GM06990 (cell line): ENCODE results near the gene TEDC2.

ENCODE experiments used
- DNase-seq: peaks from one replicate; pipeline ENCODE4 v3.0.0-alpha.2; 2011; ENCODE audit not compliant: insufficient read length; ENCODE audit errors: extremely low read depth
- H3K27me3 ChIP-seq: replicated peaks from 2 replicates; pipeline ENCODE4 v1.6.0; 2011; ENCODE audit warnings: low read length; ENCODE audit not compliant: control insufficient read depth, insufficient read depth
- H3K36me3 ChIP-seq: 2 replicates; pipeline ENCODE4 v1.5.1; 2011; ENCODE audit warnings: low read length; ENCODE audit not compliant: control insufficient read depth, insufficient read depth
- H3K4me3 ChIP-seq: replicated peaks from 2 replicates; pipeline ENCODE4 v1.5.1; 2011; ENCODE audit warnings: low read depth, mild to moderate bottlenecking, control low read depth, low read length
- CTCF ChIP-seq: IDR thresholded peaks from 2 replicates; pipeline ENCODE4 v1.5.1; 2011; ENCODE audit warnings: low read length, control low read depth, mild to moderate bottlenecking, inconsistent platforms; ENCODE audit not compliant: insufficient read depth, poor library complexity, severe bottlenecking

TEDC2 gene, protein sequence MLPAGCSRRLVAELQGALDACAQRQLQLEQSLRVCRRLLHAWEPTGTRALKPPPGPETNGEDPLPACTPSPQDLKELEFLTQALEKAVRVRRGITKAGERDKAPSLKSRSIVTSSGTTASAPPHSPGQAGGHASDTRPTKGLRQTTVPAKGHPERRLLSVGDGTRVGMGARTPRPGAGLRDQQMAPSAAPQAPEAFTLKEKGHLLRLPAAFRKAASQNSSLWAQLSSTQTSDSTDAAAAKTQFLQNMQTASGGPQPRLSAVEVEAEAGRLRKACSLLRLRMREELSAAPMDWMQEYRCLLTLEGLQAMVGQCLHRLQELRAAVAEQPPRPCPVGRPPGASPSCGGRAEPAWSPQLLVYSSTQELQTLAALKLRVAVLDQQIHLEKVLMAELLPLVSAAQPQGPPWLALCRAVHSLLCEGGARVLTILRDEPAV

GRCh38 chr16:2459647-2460390, at the start of gene TEDC2:
Gene TEDC2 (plus strand): TSS chr16:2460109. CDS start chr16:2460145, 36 bp downstream.
- Histone ChIP-seq H3K27me3 (no peaks in the 10 kb centered on the region), H3K4me3 (peak within 1 kb of the TSS; percentile 77), H3K36me3 (peaks cover 20% of the 10 kb centered on the region)
- peak; percentile 96 for DNase-seq
- TF ChIP-seq CTCF, result no peak

DNA sequence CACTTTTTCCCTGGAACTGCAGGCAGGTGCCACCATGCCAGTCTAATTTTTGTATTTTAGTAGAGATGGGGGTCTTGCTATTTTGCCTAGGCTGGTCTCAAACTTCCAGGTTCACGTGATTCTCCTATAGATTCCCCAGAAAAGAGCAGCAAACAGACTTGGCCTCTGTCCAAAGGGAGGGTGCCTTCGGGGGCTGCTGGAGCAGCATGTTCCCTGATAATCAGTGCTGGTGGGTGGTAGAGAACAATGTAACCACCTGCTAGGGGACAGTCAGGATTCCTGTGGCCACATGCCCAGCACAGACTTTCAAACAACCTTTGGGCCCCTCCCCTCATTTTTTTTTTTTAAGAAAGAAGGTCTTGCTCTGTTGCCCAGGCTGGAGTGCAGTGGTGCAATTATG, 44.8 kb upstream of the TEDC2 start:
- Histone ChIP-seq H3K27me3 (no peaks in the 10 kb centered on the region), H3K4me3 (no peak overlapping the region), H3K36me3 (no peaks in the 10 kb centered on the region)
- DNase-seq, result no peak
- TF ChIP-seq CTCF, result no peak

DNA sequence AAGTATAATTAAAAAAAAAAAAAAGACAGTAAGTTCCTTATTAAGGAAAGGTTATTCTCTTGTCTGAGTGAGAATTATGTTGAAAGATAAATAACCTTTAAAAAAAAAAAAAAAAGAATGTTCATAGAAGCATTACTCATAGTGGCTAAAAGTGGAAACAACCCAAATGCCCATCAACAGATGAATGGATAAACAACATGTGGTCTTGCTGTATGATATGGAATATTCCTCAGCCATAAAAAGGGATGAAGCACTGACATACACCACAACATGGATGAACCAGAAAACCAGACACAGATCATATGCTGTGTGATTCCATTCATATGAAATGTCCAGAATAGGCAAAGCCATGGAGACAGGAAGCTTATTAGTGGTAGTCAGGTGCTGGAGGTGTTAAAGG, 39.9 kb upstream of the TEDC2 start:
- Histone ChIP-seq H3K36me3 (no peaks in the 10 kb centered on the region), H3K27me3 (no peaks in the 10 kb centered on the region), H3K4me3 (no peak overlapping the region)
- no peak for DNase-seq
- TF ChIP-seq CTCF, result no peak

GRCh38 chr16:2422123-2422867, 37.6 kb upstream of the TEDC2 start:
- no peak for TF ChIP-seq CTCF
- no peaks in the 10 kb centered on the region for H3K27me3 ChIP-seq
- no peak overlapping the region for H3K4me3 ChIP-seq
- no peaks in the 10 kb centered on the region for H3K36me3 ChIP-seq
- DNase-seq, result no peak

- H3K27me3 ChIP-seq, result no peaks in the 10 kb centered on the region
- no peak for DNase-seq
- TF ChIP-seq CTCF, result no peak
- no peaks in the 10 kb centered on the region for H3K36me3 ChIP-seq
- no peak overlapping the region for H3K4me3 ChIP-seq
Measured at GRCh38 chr16:2424061-2425007, 35.6 kb upstream of the TEDC2 start.
